HG03457 (cell line): ENCODE results near the gene TMEM131.
"Not testable (repeated sequence)": the region's sequence is repeated elsewhere in the genome, so short reads cannot be mapped to it uniquely, and the experiment has no call there.

Source experiments
- ATAC-seq: cut with Tn5 transposase; IDR thresholded peaks from one replicate; pipeline ENCODE4 v1.9.1; 2021; ENCODE audit warnings: moderate number of reproducible peaks; ENCODE audit not compliant: unreplicated experiment

The TMEM131 gene, protein sequence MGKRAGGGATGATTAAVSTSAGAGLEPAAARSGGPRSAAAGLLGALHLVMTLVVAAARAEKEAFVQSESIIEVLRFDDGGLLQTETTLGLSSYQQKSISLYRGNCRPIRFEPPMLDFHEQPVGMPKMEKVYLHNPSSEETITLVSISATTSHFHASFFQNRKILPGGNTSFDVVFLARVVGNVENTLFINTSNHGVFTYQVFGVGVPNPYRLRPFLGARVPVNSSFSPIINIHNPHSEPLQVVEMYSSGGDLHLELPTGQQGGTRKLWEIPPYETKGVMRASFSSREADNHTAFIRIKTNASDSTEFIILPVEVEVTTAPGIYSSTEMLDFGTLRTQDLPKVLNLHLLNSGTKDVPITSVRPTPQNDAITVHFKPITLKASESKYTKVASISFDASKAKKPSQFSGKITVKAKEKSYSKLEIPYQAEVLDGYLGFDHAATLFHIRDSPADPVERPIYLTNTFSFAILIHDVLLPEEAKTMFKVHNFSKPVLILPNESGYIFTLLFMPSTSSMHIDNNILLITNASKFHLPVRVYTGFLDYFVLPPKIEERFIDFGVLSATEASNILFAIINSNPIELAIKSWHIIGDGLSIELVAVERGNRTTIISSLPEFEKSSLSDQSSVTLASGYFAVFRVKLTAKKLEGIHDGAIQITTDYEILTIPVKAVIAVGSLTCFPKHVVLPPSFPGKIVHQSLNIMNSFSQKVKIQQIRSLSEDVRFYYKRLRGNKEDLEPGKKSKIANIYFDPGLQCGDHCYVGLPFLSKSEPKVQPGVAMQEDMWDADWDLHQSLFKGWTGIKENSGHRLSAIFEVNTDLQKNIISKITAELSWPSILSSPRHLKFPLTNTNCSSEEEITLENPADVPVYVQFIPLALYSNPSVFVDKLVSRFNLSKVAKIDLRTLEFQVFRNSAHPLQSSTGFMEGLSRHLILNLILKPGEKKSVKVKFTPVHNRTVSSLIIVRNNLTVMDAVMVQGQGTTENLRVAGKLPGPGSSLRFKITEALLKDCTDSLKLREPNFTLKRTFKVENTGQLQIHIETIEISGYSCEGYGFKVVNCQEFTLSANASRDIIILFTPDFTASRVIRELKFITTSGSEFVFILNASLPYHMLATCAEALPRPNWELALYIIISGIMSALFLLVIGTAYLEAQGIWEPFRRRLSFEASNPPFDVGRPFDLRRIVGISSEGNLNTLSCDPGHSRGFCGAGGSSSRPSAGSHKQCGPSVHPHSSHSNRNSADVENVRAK (N-terminal part only)

DNA sequence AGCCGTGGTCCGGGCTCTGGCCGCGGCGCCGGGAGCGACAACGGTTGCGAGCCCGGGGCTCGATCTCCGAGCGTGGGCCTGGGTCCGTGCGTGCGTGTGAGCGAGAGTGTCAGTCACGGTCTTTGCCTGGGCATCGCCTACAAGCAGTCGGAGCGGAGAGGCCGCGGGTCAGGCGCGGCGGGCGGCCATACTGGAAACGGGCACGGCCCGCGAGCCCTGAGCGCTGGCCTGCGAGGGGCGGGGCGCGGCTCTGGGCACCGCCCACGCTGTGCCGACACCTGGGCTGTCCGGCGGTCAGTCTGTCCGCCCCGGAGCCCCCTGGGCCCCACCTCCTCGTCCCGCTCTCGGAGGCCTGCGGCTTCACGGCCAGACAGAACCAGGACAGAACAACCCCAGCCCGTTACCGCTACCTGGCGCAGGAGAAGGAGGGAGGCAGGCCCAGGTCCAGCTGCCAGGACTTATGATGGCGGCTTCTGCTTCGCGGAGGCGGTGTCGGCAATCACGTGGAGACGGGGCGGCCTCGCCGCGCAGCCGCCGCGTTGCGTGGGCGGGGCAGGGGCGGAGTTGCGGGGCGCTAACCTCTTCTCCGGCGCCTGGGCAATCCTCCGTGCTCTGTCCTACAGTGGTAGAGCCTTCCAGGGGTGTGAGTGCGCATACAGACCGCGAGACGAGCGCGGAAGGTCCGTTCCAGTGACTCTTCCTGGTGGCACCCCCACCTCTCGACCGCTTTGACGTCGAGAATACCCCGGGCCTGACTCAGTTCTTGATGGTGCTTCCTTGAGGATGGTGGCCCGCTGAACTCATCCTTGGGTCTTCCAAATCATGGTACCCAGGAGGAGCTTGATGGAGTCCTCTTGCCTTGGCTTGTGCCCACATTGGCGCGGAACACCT, at the start of gene TMEM131:
Gene TMEM131 (minus strand): TSS at position 215 of the 891 bp plus-strand sequence. CDS start 286 bp downstream, outside the sequence.
- peak; percentile 66 for ATAC-seq

DNA sequence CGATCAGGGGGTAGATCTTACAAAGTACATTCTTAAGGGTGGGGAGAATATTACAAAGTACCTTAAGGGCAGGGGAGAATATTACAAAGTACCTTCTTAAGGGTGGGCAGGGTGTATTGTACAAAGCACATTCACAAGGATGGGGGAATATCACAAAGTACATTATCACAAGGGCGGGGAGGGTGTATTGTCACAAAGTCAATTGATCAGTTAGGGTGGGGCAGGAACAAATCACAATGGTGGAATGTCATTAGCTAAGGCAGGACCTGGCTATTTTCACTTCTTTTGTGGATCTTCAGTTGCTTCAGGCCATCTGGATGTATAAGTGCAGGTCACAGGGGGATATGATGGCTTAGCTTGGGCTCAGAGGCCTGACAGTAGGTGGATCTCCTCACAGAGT, 49.0 kb upstream of the TMEM131 start:
- ATAC-seq = not testable (repeated sequence)

DNA sequence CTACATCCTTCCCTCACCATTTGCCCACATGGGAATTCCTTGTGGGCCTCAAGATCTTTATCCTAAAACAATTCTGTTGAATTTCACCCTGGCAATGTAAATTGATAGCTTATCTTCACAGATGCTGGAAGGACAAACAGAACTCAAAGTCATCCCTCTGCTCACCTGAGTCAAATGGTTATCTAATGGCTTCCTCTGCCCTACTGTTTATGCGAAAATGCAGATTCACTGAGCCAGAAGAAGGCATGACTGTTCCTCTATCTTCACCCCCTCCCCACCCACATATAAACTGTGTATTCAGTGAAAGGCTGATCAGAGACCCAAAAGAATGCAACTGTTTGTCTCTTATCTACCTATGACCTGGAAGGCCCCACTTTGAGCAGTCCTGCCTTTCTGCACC, 47.4 kb upstream of the TMEM131 start:
- no peak for ATAC-seq

DNA sequence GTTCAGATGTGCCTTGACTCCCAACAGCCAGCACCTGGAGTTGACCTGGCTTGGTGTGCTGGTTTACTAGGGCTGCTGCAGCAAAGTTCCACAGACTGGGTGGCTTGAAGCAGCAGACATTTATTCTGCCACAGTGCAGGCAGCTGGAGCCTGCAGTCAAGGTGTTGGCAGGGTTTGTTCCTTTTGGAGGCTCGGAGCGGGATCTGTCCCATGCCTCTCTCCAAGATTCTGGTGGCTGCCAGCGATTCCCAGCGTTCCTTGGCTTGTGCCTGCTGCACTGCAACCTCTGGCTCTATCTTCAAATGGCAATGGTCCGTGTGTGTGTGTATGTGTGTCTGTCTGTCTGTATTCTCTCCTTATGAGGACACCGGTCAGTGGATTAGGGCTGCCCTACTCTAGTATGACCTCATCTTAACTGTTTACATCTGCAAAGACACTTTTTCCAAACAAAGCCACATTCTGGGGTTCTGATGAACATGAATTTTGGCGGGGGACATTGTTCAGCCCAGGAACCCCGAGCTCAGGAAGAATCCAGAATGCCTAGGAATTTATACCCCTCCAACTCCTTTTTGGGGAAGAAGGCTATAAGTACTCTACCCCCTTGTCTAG, 44.7 kb upstream of the TMEM131 start:
- ATAC-seq = no peak

DNA sequence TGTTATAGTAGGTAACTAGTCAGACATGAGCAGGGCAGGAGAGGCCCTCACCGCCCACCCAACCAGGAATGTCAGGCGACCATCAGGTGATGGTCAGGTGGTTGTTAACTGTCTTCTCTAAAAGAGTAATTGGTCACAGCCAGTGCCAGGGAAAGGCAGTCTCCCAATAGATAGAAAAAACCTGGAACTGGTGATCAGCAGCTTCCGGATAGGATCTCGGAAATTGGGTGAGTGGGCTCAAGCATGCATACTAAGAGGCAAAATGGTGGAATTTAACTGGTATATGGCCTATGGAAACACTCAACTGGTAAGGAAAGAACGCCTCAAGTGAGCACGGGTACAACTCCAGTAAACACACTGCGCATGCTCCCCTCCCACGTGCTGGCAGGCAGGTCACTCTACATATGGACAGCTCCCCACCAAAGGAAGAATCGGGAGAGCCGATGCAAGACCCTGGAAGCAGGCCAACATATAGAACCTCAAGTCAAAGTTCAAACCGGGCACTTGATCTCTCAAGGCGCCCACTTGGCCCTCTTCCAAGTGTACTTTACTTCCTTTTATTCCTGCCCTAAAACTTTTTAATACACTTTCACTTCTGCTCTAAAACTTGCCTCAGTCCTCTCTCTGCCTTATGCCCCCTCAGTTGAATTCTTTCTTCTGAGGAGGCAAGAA, 43.5 kb upstream of the TMEM131 start:
- ATAC-seq = no peak

DNA sequence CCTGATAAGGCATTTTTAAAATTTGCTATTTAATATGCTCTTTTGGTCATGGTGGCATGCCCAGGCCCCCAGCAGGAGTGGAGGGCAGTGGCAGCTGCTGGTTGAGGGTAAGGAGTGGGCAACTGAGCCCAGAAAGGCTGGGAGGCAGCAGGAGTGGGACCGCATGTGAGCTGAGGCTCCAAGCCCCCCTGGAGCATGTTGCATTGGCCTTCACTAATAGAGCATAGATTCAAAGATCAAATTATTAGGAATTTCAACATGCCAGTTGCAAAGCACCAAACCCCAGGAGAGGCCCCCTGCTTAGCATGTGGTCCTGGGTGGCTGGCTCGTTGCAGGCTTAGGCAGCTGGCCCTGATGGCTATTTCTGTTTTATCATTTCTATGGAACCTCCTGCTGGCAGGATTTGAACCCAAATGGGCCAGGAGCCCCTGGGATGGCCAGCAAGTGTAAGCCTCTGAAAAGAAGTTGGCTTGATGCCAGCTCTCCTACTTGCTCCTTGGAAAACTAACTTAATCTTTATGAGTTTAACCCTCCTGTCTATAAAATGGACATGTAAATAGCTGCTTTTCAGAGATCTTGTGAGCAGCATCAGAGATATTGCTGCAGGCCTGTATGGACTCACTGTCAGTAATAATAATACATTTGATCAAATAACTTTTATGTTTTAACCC, 42.1 kb upstream of the TMEM131 start:
- no peak for ATAC-seq

DNA sequence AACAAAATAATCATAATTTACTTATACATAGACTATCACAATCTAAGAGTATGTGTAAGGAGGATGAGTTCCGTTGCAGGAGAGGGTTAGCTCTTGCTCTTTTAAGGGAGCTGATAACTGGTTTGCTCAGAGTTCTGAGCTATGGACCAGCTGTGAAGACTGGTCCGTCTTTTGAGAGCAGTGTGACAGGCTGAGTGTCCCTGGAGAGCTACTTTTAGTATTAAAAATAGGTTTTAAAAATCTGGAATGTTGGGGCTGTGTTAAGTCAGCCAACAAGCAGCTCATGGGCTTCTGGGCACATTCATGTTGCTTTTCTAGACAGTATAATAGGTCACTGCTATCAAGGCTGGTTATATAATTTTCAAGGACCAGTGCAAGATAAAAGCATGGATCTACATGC, 41.5 kb upstream of the TMEM131 start:
- no peak for ATAC-seq

DNA sequence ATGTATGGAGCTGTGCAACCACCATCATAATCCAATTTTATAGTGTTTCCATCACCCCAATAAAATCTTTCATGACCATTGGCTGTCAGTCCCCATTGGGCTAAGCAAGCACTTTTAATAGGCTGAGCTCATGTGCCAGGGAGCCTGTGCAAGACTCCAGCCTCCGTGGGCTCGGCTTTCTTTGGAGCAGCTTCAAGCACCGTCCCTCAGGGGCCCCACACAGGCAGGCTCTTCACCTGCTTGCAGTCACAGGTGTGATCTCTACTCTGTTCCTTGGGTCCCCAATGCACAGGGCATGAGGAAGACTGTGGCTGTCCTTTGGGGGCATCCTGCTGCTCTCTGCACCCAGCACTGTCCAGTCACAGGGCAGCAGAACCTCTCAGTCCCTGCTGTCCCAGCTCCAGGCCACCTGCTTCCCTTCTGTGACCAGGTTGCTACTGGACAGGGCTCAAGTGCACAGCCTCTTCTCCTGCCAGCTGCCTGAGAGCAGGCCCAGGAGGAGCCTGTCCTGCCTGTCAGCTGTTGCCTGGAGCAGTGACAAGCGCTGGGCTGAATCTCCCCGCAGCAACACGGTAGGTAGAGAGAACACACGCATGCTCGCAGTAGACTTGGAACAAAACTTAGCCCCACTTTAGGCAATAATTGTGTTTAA, 40.7 kb upstream of the TMEM131 start:
- no peak for ATAC-seq

DNA sequence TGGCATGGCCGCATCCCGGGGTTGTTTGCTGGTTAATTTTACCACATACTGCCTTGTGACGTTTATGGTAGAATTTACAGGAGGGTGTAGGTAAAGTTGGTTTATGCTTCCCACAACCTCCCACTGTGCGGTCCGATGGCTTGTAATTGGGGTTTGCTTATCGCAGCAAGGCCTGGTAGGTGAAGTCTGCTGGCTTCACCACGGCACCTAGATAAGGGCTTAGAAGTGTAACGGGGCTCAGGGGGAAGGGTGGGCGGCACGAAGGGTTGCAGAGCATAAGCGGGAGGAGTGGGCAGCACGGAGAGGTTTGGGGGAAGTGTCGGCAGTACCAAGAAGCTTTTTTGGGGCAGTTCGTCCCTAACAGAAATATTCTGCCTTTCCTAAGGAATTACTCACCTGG, 39.0 kb upstream of the TMEM131 start:
- ATAC-seq = no peak

DNA sequence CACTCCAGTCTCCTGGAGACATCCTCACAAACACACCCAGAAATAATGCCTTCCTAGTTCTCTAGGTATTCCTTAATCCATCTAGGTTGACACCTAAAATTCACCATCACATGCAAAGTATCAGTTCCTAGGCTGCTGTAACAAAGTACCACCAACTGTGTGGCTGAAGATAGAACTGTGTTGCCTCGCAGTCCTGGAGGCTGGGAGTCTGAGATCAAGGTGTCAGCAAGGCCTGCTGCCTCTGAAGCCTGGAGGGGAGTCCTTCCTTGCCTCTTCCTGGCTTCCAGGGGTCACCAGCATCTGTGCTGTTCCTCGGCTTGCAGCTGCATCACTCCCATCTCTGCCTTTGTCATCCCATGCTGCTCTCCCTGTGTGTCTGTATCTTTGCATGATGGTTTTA, 36.3 kb upstream of the TMEM131 start:
- no peak for ATAC-seq

DNA sequence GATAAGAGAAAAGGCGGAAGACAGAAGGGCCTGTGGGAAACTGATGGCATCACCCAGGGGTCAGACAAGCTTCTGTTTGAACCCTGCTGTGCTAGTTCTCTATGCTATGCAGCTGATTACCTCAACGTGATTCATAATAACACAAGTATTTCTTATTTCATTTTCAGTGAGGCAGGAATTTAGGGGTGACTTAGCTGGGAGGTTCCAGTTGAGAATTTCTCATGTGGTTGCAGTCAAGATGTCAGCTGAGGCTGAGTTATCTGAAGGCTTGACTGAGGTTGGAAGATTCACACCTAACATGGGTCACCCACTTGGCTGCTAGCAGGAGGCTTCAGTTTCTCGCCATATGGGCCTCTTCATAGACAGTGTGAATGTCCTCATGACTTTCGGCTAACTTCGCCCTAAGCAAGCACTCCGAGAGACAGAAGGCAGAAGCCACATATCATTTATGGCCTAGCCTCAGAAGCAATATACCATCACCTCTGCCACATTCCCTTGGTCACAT, 34.0 kb upstream of the TMEM131 start:
- no peak for ATAC-seq

DNA sequence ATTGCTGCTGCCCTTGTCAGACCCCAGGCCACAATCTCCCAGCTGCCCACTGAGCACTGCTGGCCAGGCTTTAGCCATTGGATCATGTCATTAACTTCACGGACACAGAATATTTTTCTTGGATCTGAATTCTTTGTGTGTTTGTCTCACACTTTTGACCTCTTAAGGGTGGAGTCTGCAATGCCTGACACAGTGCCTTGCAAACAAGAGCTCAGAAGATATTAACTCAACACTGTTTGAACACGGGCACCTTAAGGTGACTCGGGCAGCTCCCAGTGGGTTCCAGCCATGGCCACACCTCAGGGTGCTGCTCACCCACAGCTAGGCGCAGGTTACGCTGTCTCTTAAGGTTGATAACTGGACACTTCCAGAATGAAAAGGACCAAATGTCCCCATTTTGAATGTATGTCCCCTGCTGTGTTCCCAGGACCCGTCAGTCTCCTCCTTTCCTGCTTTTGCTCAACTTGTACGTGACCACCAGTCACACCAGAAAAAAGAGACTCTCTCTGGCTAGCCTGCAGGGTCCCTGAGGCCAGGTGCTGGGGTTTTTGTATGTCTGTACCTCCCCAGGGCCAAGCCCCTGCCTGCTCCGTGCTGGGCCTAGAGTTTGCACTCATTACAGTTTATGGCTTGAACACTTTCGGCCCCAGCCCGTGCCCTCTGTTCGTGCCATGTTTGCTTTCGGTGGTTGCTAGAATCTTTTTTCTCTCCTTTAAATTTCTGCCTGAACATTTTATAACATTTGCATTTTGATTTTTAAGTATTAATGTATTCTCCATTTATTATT, 33.4 kb upstream of the TMEM131 start:
- no peak for ATAC-seq

DNA sequence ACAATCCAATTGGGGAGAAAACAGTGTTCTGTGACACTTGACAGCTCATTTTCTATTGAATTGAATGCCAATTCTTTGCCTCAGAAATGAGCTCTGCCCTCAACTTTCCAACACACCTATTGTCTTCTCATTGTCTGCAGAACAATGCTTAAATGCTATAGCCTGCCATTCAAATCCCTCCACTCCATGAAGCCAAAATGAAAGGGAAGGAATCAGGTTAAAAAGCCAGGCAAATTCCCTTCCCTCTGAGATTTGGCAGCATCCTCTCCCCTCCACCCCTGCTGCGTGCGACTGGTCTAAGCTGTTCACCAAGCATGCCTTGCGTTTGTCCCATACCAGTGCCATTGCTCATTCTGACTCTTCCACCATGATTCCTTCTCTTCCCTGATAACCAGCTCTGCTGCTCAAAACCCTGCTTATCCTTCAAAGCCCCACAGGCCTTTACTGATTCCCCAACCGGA, 32.4 kb upstream of the TMEM131 start:
- ATAC-seq = no peak

DNA sequence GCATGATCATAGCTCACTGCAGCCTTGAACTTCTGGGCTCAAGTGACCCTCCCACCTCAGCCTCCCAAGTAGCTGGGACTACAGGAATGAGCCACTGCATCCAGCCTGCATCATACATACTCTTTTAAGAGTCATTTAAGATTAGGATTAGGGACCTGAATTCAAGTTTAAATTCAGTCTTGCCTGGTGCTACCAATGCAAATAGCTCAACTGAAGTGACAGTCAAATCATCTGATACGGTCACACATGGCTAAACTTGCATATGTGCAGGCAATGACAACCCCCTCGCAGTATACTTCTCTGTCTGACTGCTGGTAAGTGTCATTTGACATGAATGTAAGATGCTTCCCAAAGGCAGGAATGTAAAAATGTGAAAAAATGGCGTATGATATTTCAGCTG, 31.8 kb upstream of the TMEM131 start:
- peak; percentile 31 for ATAC-seq

DNA sequence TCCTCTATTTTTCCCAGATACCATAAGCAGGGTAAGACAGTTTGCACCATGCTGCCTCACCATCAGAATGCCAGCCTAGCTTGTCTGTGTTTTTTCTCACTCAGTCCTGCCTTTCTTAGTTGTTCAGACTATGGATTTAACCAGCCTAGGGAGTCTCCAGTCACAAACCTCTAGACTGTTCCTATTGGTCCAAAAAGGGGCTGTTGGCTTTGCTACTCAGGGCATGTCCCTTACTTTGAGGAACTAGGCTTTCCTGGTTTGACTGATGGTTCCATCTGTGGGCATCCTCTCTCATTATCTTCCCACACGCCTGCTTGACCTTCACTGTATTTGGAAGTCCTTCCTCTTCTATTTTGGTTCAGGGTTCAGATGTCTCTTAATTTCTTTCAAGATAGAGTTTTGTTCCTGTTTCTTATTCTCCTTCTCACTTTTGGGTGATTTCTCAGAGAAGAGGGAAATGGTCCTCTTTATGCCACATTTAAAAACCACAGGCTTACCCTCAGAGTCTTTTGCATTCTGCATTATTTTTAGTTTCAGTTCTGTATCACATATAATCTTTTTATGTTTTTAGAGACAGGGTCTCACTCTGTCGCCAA, 31.3 kb upstream of the TMEM131 start:
- peak; percentile 75 for ATAC-seq

DNA sequence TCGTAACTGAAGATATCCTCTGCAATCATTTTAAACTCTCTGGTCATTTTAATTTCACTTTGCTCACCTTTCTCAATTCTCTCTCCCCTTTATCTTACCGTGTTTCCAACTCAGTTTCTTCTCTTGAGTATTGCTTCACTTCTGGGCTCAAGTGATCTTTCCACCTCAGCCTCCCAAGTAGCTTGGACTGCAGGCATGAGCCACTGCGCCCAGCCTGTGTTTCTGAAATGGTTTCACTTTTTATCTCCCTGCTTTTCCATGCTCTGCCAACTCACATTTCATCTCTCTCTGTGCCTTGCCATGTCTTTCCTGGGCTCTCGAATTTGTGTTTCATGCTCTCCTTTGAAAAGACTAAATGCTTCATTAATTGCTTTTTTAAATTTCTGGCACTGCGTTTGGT, 30.5 kb upstream of the TMEM131 start:
- ATAC-seq = no peak
